Neural crest cell (in vitro differentiated cells): Measurements from ENCODE around the gene KCMF1. TPM values are rescaled to one million over a fixed set of nuclear protein-coding genes. Genes with fewer than 3 reads are reported as not detected.
A peak's percentile ranks its signal among the peaks of the same experiment; 100 is the strongest.

Source experiments
- DNase-seq: peaks from one replicate; pipeline ENCODE4 v3.0.0; 2021; ENCODE audit warnings: low read depth, mixed read lengths, low spot score
- H3K27ac Mint-ChIP-seq: one replicate; pipeline ENCODE4 v1.8.0; 2021; ENCODE audit warnings: mild to moderate bottlenecking, mixed read lengths; ENCODE audit not compliant: unreplicated experiment
- H3K27me3 Mint-ChIP-seq: 2 replicates; pipeline ENCODE4 v1.8.0; 2021; ENCODE audit warnings: low read depth, mild to moderate bottlenecking, mixed read lengths
- H3K36me3 Mint-ChIP-seq: 2 replicates; pipeline ENCODE4 v1.8.0; 2021; ENCODE audit warnings: low read depth, mild to moderate bottlenecking, mixed read lengths
- H3K4me1 Mint-ChIP-seq: 2 replicates; pipeline ENCODE4 v1.8.0; 2021; ENCODE audit warnings: mixed read lengths
- H3K4me3 Mint-ChIP-seq: one replicate; pipeline ENCODE4 v1.8.0; 2021; ENCODE audit warnings: mild to moderate bottlenecking, mixed read lengths
- H3K9me3 Mint-ChIP-seq: 2 replicates; pipeline ENCODE4 v1.8.0; 2021; ENCODE audit warnings: mixed read lengths
- total RNA-seq: library from RNA; stranded (reverse); gene quantifications from 2 replicates; pipeline ENCODE4 v1.2.1, GENCODE V29; 2021
- TF ChIP-seq, protein P1 (sequence below): fragments of 200-600 bp; sonication (generic); conservative IDR thresholded peaks from 2 replicates; pipeline ENCODE4 v1.5.0; 2021; ENCODE audit warnings: antibody characterized with exemption, mild to moderate bottlenecking

The KCMF1 gene
- total RNA-seq, 1 donor from 2014 or later: 57.0 TPM

- peak overlapping the region; percentile 77 for H3K4me3 Mint-ChIP-seq
These were observed 43.7 kb upstream of the KCMF1 start for GRCh38 chr2:84927275-84927627.

DNA sequence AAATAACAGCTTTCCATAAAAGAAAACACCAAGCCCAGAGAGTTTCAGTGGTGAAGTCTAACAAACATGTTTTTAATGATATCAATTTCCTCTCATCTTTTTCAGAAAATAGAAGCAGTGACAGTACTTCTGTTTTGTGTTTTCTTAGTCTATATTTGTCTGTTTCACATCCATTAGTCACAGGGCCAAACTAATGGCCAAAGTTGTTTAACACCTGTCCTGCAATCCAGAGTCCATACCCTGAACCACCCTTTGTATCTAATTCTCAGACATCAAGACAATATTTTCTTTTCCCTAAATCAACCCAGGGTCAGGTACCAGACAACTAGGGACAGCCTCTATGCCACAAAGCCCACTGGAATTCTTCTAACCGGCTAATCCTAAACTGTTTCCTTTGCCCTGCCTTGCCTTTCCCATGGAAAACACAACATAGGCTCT lies 39.6 kb upstream of the KCMF1 start:
- no peaks in the 10 kb centered on the region for H3K36me3 Mint-ChIP-seq
- H3K9me3 Mint-ChIP-seq: no peaks in the 10 kb centered on the region
- DNase-seq: no peak
- peaks cover 10% of the 10 kb centered on the region for H3K4me1 Mint-ChIP-seq
- H3K4me3 Mint-ChIP-seq: no peak overlapping the region
- H3K27ac Mint-ChIP-seq: no peak overlapping the region
- TF ChIP-seq, protein P1, sequence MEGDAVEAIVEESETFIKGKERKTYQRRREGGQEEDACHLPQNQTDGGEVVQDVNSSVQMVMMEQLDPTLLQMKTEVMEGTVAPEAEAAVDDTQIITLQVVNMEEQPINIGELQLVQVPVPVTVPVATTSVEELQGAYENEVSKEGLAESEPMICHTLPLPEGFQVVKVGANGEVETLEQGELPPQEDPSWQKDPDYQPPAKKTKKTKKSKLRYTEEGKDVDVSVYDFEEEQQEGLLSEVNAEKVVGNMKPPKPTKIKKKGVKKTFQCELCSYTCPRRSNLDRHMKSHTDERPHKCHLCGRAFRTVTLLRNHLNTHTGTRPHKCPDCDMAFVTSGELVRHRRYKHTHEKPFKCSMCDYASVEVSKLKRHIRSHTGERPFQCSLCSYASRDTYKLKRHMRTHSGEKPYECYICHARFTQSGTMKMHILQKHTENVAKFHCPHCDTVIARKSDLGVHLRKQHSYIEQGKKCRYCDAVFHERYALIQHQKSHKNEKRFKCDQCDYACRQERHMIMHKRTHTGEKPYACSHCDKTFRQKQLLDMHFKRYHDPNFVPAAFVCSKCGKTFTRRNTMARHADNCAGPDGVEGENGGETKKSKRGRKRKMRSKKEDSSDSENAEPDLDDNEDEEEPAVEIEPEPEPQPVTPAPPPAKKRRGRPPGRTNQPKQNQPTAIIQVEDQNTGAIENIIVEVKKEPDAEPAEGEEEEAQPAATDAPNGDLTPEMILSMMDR: no peak
- peaks cover 3% of the 10 kb centered on the region for H3K27me3 Mint-ChIP-seq

More at GRCh38 chr2:84927275-84927627, 43.7 kb upstream of the KCMF1 start:
- H3K9me3 Mint-ChIP-seq: no peaks in the 10 kb centered on the region
- H3K27ac Mint-ChIP-seq: no peak overlapping the region
- H3K4me1 Mint-ChIP-seq: peaks cover 19% of the 10 kb centered on the region
- peaks cover 8% of the 10 kb centered on the region for H3K27me3 Mint-ChIP-seq
- DNase-seq: no peak
- H3K36me3 Mint-ChIP-seq: no peaks in the 10 kb centered on the region
- TF ChIP-seq, protein P1: peak; percentile 32

DNA sequence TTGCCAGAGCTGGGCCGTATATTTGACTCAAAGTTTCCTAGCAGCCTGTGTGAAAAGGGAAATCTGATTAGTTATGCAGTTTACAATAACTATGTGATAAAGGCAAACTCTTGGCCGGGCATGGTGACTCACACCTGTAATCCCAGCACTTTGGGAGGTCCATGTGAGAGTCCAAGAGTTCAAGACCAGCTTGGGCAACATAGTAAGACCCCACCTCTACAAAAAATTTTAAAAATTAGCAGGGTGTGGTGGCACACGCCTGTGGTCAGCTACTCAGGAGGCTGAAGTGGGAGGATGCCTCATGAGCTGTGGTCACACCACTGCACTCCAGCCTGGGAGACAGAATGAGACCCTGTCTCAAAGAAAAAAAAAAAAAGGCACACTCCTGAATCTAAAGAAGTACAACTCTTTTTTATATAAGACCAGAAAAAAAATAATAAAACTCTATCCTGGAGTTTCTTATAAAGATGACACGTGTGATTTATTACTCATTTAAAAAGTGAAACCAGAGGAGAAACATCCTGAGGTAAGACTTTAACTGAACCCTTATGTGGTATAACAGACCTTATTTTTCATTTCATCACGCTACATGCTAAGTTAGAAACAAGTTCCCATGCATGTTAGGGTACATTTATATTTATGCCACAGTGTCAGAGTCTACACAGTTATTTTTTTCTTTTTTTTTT lies 32.6 kb upstream of the KCMF1 start:
- H3K4me3 Mint-ChIP-seq: no peak overlapping the region
- TF ChIP-seq, protein P1: no peak

DNA sequence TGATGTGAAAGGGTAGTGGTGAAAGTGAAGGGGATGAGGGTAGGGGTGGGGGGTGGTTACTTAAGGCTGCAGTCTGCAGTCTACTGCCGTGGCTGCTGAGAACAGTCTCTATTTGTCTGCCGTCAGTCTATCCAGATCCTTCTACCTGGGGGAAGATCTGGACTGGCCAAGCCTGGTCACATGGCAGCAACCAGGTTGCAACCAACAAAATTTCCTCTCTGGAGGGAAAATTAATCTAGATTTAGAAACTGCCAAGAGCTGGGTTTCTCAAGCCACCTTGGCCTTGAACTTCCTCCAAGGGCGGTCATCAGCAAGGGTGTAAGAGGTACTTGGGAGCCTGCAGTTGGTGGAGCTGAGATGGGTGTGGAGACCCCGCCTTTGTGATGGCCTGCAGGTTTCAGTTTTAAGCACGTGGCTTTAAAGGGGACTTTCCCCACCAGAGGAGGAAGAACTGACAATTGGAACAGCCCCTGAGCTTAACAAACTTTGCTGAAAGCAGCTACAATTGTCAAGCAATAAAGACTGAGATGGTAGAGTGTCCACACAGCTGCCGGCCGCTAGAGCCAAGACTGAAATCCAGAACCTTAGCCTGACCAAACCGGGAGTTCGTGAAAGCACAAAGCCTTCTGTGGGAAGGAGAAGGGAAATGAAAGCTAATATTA lies 31.4 kb upstream of the KCMF1 start:
- no peak for DNase-seq
- TF ChIP-seq, protein P1: no peak
- H3K4me3 Mint-ChIP-seq: no peak overlapping the region
- no peaks in the 10 kb centered on the region for H3K4me1 Mint-ChIP-seq
- no peaks in the 10 kb centered on the region for H3K36me3 Mint-ChIP-seq
- H3K27ac Mint-ChIP-seq: peak overlapping the region; percentile 19
- H3K27me3 Mint-ChIP-seq: no peaks in the 10 kb centered on the region
- H3K9me3 Mint-ChIP-seq: no peaks in the 10 kb centered on the region

More for the DNA sequence above, 32.6 kb upstream of the KCMF1 start:
- H3K36me3 Mint-ChIP-seq: no peaks in the 10 kb centered on the region
- H3K4me1 Mint-ChIP-seq: peaks cover 3% of the 10 kb centered on the region
- no peak for DNase-seq
- no peak overlapping the region for H3K27ac Mint-ChIP-seq
- H3K9me3 Mint-ChIP-seq: no peaks in the 10 kb centered on the region
- no peaks in the 10 kb centered on the region for H3K27me3 Mint-ChIP-seq

- Mint-ChIP-seq H3K4me1 (no peaks in the 10 kb centered on the region), H3K4me3 (no peak overlapping the region), H3K27me3 (no peaks in the 10 kb centered on the region), H3K36me3 (no peaks in the 10 kb centered on the region), H3K27ac (no peak overlapping the region), H3K9me3 (no peaks in the 10 kb centered on the region)
- TF ChIP-seq, protein P1: no peak
- no peak for DNase-seq
These were observed 30.9 kb upstream of the KCMF1 start for GRCh38 chr2:84940088-84940470.
